HUES64 (cell line): Measurements from ENCODE around the gene CBR1.
"Not testable (repeated sequence)": the region's sequence is repeated elsewhere in the genome, so short reads cannot be mapped to it uniquely, and the experiment has no call there.

ENCODE experiments used
- H3K27ac ChIP-seq: 2 replicates; pipeline ENCODE4 v1.7.0; 2013; ENCODE audit warnings: low read depth, low read length, inconsistent platforms
- H3K27me3 ChIP-seq: 2 replicates; pipeline ENCODE4 v1.6.1; 2013; ENCODE audit warnings: mild to moderate bottlenecking, low read length; ENCODE audit not compliant: insufficient read depth
- H3K36me3 ChIP-seq: 2 replicates; pipeline ENCODE4 v1.6.1; 2013; ENCODE audit warnings: mild to moderate bottlenecking, low read length; ENCODE audit not compliant: insufficient read depth
- H3K4me1 ChIP-seq: 2 replicates; pipeline ENCODE4 v1.6.1; 2013; ENCODE audit warnings: mild to moderate bottlenecking, low read length, moderate library complexity; ENCODE audit not compliant: insufficient read depth
- H3K4me3 ChIP-seq: 2 replicates; pipeline ENCODE4 v1.5.1; 2013; ENCODE audit warnings: mild to moderate bottlenecking, low read length, moderate library complexity
- H3K9ac ChIP-seq: 2 replicates; pipeline ENCODE4 v1.6.1; 2013; ENCODE audit warnings: mild to moderate bottlenecking, low read depth, low read length
- H3K9me3 ChIP-seq: 2 replicates; pipeline ENCODE4 v1.6.1; 2013; ENCODE audit warnings: low read depth, low read length; ENCODE audit not compliant: insufficient read depth
- WGBS: fragments of 150-250, 120-280 bp; methylation state at CpG from one replicate; pipeline ENCODE4 v1.1.7; 2013; ENCODE audit warnings: missing lambda C conversion rate; 5-methylcytosine and 5-hydroxymethylcytosine counted together

CBR1 gene

GRCh38 chr21:36072453-36073162 lies 2.8 kb downstream of the CBR1 start:
- Histone ChIP-seq H3K27ac (no peak overlapping the region), H3K27me3 (no peaks in the 10 kb centered on the region), H3K9ac (no peak overlapping the region), H3K36me3 (peaks cover 28% of the 10 kb centered on the region), H3K4me3 (no peak overlapping the region), H3K4me1 (peaks cover 20% of the 10 kb centered on the region), H3K9me3 (peaks cover 17% of the 10 kb centered on the region)
- WGBS: 96% methylated on average over 12 of the region's 12 CpGs

GRCh38 chr21:36073181-36073580 lies 3.4 kb downstream of the CBR1 start:
- Histone ChIP-seq H3K4me3 (no peak overlapping the region), H3K4me1 (peaks cover 20% of the 10 kb centered on the region), H3K27me3 (no peaks in the 10 kb centered on the region), H3K9me3 (peaks cover 12% of the 10 kb centered on the region), H3K27ac (no peak overlapping the region), H3K36me3 (peaks cover 28% of the 10 kb centered on the region), H3K9ac (no peak overlapping the region)
- WGBS: 86% methylated on average over 3 of the region's 3 CpGs

- 86% methylated on average over 4 of the region's 5 CpGs for WGBS
- H3K9ac ChIP-seq, H3K9me3 ChIP-seq, H3K27ac ChIP-seq, H3K4me3 ChIP-seq, H3K27me3 ChIP-seq: not testable (repeated sequence)
- H3K4me1 ChIP-seq: peaks cover 20% of the 10 kb centered on the region
- peaks cover 28% of the 10 kb centered on the region for H3K36me3 ChIP-seq
These were observed 4.1 kb downstream of the CBR1 start for GRCh38 chr21:36073911-36074310.

GRCh38 chr21:36075171-36075570 lies 5.3 kb downstream of the CBR1 start:
- Histone ChIP-seq H3K27me3 (no peaks in the 10 kb centered on the region), H3K4me1 (peaks cover 20% of the 10 kb centered on the region), H3K9ac (no peak overlapping the region), H3K4me3 (no peak overlapping the region), H3K27ac (no peak overlapping the region), H3K36me3 (peaks cover 28% of the 10 kb centered on the region), H3K9me3 (no peaks in the 10 kb centered on the region)
- 80% methylated on average over 3 of the region's 3 CpGs for WGBS

GRCh38 chr21:36075953-36076352 lies 6.1 kb downstream of the CBR1 start:
- H3K4me3 ChIP-seq: no peak overlapping the region
- H3K27ac ChIP-seq: no peak overlapping the region
- H3K9me3 ChIP-seq: no peaks in the 10 kb centered on the region
- H3K9ac ChIP-seq: no peak overlapping the region
- H3K27me3 ChIP-seq: no peaks in the 10 kb centered on the region
- WGBS: 95% methylated on average over 4 of the region's 5 CpGs
- H3K36me3 ChIP-seq: peaks cover 27% of the 10 kb centered on the region
- peaks cover 20% of the 10 kb centered on the region for H3K4me1 ChIP-seq

GRCh38 chr21:36076878-36077655 lies 7.2 kb downstream of the CBR1 start:
- H3K36me3 ChIP-seq: peaks cover 16% of the 10 kb centered on the region
- no peaks in the 10 kb centered on the region for H3K9me3 ChIP-seq
- WGBS: 94% methylated on average over 7 of the region's 7 CpGs
- peaks cover 17% of the 10 kb centered on the region for H3K4me1 ChIP-seq
- no peaks in the 10 kb centered on the region for H3K27me3 ChIP-seq
- H3K27ac ChIP-seq: no peak overlapping the region
- H3K4me3 ChIP-seq: no peak overlapping the region
- no peak overlapping the region for H3K9ac ChIP-seq

- 88% methylated on average over 9 of the region's 9 CpGs for WGBS
- Histone ChIP-seq H3K36me3 (peaks cover 9% of the 10 kb centered on the region), H3K27me3 (no peaks in the 10 kb centered on the region), H3K9ac (no peak overlapping the region), H3K4me1 (peaks cover 17% of the 10 kb centered on the region), H3K27ac (no peak overlapping the region), H3K4me3 (no peak overlapping the region), H3K9me3 (no peaks in the 10 kb centered on the region)
These were observed 7.9 kb downstream of the CBR1 start for GRCh38 chr21:36077758-36078157.

GRCh38 chr21:36079010-36079649 lies 9.3 kb downstream of the CBR1 start:
- no peaks in the 10 kb centered on the region for H3K27me3 ChIP-seq
- no peak overlapping the region for H3K4me3 ChIP-seq
- no peak overlapping the region for H3K9ac ChIP-seq
- H3K36me3 ChIP-seq: no peaks in the 10 kb centered on the region
- peaks cover 10% of the 10 kb centered on the region for H3K4me1 ChIP-seq
- H3K9me3 ChIP-seq: no peaks in the 10 kb centered on the region
- H3K27ac ChIP-seq: no peak overlapping the region
- WGBS: 92% methylated on average over 14 of the region's 14 CpGs

GRCh38 chr21:36079671-36080070 lies 9.8 kb downstream of the CBR1 start:
- no peaks in the 10 kb centered on the region for H3K9me3 ChIP-seq
- no peak overlapping the region for H3K27ac ChIP-seq
- WGBS: 85% methylated on average over 8 of the region's 8 CpGs
- H3K36me3 ChIP-seq: no peaks in the 10 kb centered on the region
- H3K27me3 ChIP-seq: no peaks in the 10 kb centered on the region
- H3K4me3 ChIP-seq: no peak overlapping the region
- no peak overlapping the region for H3K9ac ChIP-seq
- H3K4me1 ChIP-seq: peaks cover 10% of the 10 kb centered on the region

GRCh38 chr21:36080386-36080785 lies 10.6 kb downstream of the CBR1 start:
- 100% methylated on average over 1 of the region's 1 CpG for WGBS
- Histone ChIP-seq H3K27me3 (no peaks in the 10 kb centered on the region), H3K4me1 (peaks cover 3% of the 10 kb centered on the region), H3K9me3 (no peaks in the 10 kb centered on the region), H3K27ac (no peak overlapping the region), H3K4me3 (no peak overlapping the region), H3K36me3 (no peaks in the 10 kb centered on the region), H3K9ac (no peak overlapping the region)

GRCh38 chr21:36082237-36082664 lies 12.4 kb downstream of the CBR1 start:
- 98% methylated on average over 3 of the region's 3 CpGs for WGBS

More at GRCh38 chr21:36082237-36082664, 12.4 kb downstream of the CBR1 start:
- Histone ChIP-seq H3K9ac (no peak overlapping the region), H3K27ac (no peak overlapping the region), H3K36me3 (no peaks in the 10 kb centered on the region), H3K9me3 (no peaks in the 10 kb centered on the region), H3K4me1 (peaks cover 3% of the 10 kb centered on the region; the same call in 1 of the 2 replicates), H3K4me3 (no peak overlapping the region), H3K27me3 (no peaks in the 10 kb centered on the region)
